GM12801 (cell line): ENCODE measurements around the gene SOX6.

Experiments used
- TF ChIP-seq, protein P1 (sequence below): IDR thresholded peaks from one replicate; pipeline ENCODE4 v1.5.1; 2011; ENCODE audit warnings: control low read depth; ENCODE audit not compliant: insufficient read length; ENCODE audit errors: extremely low read depth

Gene SOX6

GRCh38 chr11:15932417-15932816, 423.9 kb downstream of the SOX6 start:
- TF ChIP-seq, protein P1, sequence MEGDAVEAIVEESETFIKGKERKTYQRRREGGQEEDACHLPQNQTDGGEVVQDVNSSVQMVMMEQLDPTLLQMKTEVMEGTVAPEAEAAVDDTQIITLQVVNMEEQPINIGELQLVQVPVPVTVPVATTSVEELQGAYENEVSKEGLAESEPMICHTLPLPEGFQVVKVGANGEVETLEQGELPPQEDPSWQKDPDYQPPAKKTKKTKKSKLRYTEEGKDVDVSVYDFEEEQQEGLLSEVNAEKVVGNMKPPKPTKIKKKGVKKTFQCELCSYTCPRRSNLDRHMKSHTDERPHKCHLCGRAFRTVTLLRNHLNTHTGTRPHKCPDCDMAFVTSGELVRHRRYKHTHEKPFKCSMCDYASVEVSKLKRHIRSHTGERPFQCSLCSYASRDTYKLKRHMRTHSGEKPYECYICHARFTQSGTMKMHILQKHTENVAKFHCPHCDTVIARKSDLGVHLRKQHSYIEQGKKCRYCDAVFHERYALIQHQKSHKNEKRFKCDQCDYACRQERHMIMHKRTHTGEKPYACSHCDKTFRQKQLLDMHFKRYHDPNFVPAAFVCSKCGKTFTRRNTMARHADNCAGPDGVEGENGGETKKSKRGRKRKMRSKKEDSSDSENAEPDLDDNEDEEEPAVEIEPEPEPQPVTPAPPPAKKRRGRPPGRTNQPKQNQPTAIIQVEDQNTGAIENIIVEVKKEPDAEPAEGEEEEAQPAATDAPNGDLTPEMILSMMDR: no peak

- TF ChIP-seq, protein P1: no peak
Measured at GRCh38 chr11:15931497-15931896, 424.8 kb downstream of the SOX6 start.

DNA sequence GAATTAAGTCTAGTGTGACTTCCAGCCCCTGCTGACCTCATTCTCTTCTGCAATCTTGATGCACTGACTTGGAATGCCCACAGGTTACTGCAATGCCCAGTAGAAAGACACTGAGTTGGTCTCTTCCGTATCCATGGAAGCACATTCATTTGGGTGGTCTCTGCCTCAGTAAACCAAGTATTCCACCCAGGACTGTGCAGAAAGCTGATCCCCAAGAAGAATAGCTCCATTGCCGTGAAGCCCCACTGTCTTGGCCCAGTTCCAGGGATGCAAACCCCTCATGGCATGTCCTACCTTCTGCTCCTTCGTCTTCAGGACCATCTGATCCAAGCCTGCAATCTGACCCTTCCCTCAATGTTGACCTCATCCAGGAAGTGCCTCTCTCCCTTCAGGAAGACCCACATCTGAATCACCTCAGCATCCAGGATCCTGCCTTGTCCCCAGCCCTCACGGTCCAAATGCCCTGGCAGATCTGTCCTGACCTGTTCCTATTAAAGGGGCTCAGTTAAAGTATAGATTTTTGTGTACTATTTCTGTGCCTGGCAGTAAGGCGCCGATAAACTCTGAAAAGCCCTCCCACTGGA, 425.8 kb downstream of the SOX6 start:
- TF ChIP-seq, protein P1: no peak

GRCh38 chr11:15929371-15929901, 426.9 kb downstream of the SOX6 start:
- TF ChIP-seq, protein P1: no peak

GRCh38 chr11:15927864-15928217, 428.5 kb downstream of the SOX6 start:
- TF ChIP-seq, protein P1: no peak

DNA sequence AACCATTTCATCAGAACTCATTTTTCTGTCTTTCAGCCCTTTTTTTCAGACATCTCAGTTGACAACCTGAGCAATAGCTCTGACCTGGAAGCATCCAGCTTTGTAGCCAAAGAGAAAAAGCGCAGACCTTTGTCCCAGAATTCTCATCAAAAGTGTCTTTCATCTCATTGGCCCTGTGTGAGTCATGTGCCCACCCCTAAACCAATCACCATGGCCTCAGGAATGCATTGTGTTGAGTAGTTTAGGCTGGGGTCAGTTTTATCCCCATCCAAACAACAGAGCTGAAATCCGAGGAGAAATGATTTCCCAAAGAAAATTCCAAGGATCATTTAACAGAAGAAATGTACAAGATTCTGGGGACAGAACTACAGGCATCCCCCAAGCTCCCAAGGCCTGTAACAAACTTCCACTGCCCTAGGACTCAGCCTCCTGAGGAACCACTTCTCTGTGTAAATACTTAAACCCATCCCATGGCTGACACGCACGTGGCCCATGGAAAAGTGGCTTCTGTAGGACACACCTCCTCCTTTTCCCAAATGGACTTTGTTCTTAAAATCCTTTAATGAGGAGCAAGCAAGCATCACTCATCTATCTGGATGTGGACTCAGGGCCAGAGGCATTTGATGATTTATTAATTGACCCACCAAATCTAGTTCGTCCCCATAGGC, 429.0 kb downstream of the SOX6 start:
- TF ChIP-seq, protein P1: no peak

- TF ChIP-seq, protein P1: no peak
Measured at GRCh38 chr11:15926071-15926470, 430.3 kb downstream of the SOX6 start.
